ENCODE results near the gene KIF4A.

Gene KIF4A

DNA sequence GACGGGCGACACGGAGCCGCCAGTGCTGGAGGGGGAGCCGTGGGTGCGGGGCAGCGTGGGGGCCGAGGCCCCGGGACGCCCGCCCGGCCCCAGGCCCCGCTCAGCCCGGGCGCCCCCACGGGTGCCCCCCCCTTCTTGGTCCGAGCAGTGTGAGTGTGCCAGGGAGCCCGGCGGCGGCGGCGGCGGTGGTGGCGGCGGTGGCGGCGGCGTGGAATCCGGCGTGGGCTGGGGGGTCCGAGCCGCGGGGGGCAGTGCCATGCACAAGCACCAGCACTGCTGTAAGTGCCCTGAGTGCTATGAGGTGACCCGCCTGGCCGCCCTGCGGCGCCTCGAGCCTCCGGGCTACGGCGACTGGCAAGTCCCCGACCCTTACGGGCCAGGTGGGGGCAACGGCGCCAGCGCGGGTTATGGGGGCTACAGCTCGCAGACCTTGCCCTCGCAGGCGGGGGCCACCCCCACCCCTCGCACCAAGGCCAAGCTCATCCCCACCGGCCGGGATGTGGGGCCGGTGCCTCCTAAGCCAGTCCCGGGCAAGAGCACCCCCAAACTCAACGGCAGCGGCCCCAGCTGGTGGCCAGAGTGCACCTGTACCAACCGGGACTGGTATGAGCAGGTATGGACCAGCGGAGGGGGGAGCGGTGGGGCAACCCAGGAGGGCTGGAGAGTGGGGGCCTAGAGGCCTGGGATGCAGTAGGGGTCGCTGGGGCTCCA lies 155.2 kb downstream of the KIF4A start:
- DNase-seq, result no peak

GRCh38 chrX:70445951-70446350 lies 156.0 kb downstream of the KIF4A start:
- DNase-seq, result no peak

DNA sequence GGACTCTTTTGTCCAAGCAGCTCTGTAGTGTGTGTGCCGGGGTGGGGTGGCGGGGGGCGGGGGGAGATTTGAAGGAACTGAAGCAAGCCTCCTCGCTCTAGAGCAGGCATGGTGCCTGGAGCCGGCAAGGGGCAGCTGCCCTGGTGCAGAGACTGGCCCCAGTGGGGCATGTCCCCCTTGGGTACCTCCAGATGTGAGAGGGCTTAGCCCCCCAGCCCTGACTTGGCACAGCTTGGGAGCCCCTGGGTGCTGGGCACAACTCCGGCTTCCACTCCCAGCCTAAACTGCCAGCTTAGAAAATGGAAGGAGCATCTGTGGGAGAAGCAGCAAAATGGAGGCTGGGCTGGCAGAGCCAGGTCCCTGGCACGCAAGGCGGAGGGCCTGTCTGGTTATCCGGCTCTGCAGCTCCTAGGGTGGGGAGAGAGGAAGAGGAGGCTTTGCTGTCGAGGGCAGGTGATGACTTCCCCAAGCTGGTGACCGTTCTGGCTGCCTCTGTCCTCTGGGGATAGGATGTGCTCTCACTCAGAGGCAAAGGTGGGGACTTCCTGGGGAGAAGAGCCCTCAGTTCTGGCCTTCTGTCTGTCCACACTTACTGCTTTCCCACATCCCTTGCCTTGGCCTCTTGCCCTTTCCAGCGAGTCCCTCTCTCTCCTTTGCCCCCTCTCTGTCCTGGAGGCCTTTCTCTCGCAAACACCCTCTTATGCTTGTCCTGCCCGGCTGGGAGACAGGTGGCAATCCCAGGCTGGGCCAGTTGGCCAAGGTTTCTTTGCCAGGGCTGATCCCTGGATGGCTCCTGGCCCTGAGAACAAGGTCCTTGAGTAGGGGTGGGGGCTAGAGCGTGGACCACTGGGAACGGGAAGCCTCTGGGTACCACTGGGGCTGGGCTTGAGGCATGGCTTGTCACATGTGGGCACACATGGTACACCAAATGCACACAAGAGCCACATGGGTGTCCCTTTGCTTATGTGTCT lies 156.8 kb downstream of the KIF4A start:
- no peak for DNase-seq

DNA sequence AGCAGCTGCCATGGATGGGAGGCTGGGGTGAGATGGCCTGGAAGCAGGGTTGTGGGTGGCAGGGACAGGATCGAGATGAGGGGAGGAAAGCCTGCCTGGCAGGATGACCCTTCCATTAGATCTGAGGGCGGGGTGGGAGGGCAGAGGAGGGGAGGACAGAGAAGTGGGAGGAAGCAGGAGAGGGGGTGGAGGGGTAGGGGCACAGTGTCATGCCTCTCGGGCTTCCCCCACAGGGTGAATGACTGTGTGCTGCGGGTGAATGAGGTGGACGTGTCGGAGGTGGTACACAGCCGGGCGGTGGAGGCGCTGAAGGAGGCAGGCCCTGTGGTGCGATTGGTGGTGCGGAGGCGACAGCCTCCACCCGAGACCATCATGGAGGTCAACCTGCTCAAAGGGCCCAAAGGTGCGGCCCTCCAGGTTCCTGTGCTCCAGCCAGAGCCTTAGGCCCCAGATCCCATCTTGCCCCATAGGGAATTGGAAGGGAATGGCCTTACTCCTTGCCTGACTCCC lies 159.6 kb downstream of the KIF4A start:
- DNase-seq, result no peak

- peak; percentile 65 for DNase-seq
Measured at GRCh38 chrX:70452143-70452733, 162.3 kb downstream of the KIF4A start.

GRCh38 chrX:70453024-70453618 lies 163.2 kb downstream of the KIF4A start:
- DNase-seq, result no peak

DNA sequence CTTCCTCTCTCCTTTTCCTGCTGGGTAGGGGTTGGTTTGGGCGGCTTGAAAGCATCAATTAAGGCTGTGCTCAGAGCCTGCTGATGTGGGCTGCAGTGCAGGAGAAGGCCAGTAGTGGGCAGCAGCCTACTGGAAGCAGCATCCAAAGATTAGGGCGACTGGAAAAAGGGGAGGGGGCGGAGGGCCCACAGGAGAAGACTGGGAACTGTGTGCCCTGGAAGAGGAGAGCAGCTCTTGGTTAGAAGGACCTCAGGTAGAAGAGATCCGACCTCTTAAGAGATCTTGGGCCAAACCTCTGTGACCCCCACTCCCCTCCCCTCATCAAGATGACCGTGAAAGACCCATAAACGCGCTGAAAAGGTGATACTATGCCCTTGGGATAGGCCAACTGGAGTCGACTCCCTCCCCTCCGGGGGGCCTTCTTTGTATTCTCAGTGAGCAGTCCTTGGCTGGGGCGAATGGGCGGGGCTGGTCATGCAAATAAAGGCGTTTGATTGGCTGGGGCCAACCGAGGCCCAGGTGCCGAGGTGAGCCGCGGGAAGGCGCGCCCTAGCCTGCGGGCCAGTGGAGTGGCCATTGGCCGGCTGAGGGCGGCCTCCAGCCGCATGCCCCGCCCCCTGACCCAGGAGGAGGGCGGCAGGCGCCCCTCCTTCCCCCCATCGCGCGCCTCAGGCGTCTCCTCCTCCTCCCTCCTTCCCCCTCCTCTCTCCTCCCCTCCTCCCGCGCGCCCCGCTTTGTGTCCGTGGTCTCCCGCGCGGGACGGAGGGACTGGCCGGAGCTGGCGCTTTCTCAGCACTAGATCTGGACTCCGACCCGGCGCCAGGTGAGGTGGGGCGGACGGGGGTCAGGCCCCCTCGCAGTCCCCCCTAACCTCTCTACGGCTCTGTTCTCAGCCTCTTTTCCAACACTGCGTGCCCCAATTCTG lies 164.8 kb downstream of the KIF4A start:
- peak; percentile 84 for DNase-seq

- no peak for DNase-seq
Measured at GRCh38 chrX:70455366-70456202, 165.7 kb downstream of the KIF4A start.

DNA sequence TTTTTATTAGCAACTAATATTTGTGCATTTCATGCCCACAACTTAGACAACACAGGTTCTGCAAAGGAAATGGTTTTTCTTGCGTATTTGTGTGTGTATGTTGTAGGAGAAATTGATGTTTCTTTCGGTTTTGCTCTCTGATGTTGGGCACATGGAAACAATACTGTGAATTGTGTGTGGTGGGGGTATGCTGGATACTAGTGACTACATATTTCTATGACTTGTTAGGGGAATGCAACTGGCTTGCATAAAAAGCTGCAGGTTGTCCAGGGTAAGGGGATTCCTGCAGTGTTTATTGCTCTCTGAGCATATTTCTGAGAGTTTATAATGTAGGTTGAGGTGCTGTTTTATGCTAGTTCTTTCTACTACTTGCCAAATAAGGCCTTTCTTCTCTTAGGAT lies 166.4 kb downstream of the KIF4A start:
- no peak for DNase-seq

DNA sequence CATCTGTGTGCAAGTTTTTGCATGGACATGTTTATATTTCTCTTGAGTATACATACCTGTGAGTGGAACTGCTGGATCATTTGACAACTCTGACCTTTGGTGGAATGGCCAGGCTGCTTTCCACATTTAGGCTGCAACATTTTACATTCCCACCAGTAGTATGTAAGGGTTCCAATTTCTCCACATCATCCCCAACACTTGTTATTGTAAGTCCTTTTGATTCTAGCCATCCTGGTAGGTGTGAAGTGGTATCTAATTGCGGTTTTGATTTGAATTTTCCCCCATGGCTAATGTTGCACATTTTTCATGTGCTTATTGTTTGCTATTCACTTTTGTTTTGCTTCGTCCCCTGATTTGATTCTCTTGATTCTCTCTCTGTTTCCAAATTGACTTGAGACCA lies 171.1 kb downstream of the KIF4A start:
- DNase-seq, result no peak

GRCh38 chrX:70464051-70464450 lies 174.1 kb downstream of the KIF4A start:
- no peak for DNase-seq

DNA sequence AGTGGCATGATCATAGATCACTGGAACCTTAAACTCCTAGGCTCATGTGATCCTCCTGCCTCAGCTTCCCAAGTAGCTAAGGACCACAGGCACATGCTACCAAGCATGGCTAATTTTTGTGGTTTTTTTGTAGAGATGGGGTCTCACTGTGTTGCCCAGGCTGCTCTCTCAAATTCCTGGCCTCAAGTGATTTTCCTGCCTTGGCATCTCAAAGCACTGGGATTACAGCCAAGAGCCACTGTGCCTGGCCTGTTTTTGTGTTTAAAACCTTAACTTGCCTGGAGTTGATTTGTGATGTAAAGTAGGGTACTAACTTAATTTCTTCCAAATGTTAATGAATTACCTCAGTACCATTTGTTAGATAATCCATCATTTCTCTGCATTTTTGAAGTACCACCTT lies 177.1 kb downstream of the KIF4A start:
- no peak for DNase-seq

DNA sequence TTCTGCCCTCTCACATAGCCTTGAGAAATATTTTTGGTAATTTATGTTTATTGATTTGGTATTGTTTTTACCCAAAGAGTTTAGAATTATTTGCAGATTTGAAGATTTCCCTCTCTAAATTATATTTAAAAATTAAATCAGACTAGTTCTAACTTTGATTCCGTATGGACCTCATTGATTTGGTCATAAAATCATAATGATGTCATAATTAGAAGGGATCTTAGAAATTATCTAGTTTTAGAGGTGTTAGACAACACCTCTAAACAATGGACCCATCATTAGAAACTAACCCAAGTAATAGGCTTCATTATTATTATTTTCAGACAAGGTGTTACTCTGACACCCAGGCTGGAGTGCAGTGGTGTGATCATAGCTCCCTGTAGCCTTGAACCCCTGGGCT lies 178.8 kb downstream of the KIF4A start:
- DNase-seq, result no peak
